ENCODE results near the gene RPS6KB2. TPM values are rescaled to one million over a fixed set of nuclear protein-coding genes. Genes with fewer than 3 reads are reported as not detected.

The RPS6KB2 gene
- total RNA-seq, 4 donors from 2014 or later, result 27.4 to 45.0 (median 30.7) TPM

DNA sequence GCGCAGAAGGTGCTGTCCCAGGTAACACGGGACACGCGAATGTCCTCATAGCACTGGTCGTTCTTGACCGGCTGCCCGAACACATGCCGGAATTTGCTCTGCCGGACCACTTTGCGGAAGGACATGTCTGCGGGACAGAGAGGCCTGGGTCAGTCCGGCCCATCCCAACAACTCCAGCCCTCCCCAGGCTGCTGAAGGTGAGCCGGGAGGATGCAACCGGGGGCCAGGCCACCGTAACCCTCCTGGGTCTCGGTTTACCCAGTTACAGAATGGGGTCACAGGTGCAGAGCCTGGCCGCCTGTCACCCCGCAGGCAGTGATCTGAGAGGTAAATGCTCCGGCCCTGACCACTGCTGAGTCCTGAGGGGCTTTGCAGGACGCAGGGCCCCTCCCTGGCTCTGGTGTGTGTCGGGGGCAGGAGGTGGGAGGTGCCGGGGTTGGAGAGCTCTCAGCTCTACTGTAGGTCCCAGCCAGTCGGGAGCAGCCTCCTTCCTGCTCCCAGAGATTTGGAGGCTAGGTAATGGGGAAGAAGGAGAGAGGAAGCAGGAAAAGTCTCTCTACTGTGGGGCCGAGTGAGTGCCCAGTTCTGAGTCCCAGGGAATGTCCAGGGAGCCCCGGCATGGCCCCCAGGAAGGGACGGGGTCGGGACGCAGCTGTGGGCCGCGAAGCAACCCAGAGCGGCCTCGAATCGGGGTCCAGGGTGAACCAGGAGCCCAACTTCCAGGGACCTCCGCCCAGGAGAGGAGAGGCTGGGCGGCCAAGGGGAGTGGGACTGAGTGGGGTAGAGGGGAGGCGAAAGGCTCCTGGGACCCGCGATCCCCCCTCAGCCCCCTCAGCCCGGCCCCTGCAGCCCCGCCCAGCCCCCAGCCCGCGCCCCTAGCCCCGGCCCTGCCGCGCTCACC lies 14.5 kb downstream of the RPS6KB2 start:
- ATAC-seq (ENCODE audit: low FRiP score), result peak; percentile 20
- TF ChIP-seq, protein P1, sequence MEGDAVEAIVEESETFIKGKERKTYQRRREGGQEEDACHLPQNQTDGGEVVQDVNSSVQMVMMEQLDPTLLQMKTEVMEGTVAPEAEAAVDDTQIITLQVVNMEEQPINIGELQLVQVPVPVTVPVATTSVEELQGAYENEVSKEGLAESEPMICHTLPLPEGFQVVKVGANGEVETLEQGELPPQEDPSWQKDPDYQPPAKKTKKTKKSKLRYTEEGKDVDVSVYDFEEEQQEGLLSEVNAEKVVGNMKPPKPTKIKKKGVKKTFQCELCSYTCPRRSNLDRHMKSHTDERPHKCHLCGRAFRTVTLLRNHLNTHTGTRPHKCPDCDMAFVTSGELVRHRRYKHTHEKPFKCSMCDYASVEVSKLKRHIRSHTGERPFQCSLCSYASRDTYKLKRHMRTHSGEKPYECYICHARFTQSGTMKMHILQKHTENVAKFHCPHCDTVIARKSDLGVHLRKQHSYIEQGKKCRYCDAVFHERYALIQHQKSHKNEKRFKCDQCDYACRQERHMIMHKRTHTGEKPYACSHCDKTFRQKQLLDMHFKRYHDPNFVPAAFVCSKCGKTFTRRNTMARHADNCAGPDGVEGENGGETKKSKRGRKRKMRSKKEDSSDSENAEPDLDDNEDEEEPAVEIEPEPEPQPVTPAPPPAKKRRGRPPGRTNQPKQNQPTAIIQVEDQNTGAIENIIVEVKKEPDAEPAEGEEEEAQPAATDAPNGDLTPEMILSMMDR (IDR thresholded peaks at IDR 0.05), result no peak
- no peak for DNase-seq (ENCODE audit: low spot score)

DNA sequence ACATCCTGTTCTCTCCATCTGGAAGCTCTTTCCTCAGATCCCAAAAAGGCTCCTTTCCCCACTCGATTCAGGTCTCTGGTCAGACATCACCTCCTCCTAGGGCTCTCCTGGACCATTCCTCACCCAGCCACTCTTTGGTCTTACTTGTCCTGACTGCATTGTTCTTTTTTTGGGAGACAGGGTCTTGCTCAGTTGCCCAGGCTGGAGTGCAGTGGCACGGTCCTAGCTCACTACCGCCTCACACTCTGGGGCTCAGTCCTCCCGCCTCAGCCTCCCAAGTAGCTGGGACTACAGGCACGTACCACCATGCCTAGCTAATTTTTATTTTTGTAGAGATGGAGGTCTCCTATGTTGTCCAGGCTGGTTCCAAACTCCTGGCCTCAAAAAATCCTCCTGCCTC lies 17.2 kb downstream of the RPS6KB2 start:
- ATAC-seq (ENCODE audit: low FRiP score), result no peak
- TF ChIP-seq, protein P1 (IDR thresholded peaks at IDR 0.05), result no peak
- no peak for DNase-seq (ENCODE audit: low spot score)

DNA sequence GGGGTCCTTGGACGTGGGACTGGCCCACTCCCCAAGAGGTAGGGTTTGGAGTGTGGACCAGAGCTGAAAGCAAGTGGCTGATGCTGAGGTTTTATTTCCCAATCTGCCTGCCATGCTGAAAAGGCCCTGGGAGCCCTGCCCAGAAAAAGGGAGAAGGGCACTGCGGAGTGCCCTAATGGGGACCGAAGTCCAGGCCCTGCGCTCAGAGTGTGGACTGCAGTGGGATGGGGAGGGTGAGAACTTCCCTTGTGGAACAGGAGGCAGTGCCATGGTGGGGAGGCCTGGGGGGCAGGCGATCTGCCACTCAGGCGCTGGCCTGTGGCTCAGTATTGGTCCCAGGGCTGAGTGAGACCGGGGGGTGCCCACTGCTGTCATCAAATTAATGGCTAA lies 19.9 kb downstream of the RPS6KB2 start:
- DNase-seq (ENCODE audit: low spot score) (no peak), ATAC-seq (ENCODE audit: low FRiP score) (no peak)
- TF ChIP-seq, protein P1 (IDR thresholded peaks at IDR 0.05), result no peak

DNA sequence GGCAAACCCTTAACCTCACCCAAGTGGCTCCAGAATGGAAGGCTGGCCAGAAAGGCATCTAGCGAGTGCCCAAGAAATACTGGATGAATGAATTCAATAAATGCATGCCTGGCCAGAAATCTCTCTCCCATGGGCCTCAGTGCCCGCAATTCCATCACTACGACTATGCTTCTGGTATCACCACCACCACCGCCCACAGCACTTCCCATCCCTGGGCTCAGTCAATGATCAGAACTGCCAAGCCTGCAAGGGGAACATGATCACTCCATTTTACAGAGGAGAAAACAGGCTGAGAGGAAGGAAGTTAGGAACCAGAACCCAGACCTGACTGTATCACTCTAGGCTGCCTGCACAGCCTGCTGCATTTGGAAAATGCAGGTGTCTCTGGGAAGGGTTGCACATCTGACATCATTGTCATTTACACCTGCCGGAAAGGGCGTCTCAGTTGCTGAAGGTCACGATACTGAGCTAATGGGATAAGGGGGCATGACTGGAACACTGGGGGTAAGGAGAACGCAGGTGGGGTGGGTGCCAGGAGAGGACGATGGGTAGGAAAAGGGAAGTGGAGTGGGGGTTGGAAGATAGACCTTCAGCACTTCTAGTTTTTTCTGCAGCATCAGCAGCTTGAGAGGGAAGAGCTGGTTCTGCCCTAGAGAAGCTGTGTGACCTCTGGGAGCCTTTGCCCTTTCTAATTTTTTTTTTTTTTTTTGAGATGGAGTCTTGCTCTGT lies 21.0 kb downstream of the RPS6KB2 start:
- ATAC-seq (ENCODE audit: low FRiP score), result no peak
- TF ChIP-seq, protein P1 (IDR thresholded peaks at IDR 0.05), result no peak
- no peak for DNase-seq (ENCODE audit: low spot score)

DNA sequence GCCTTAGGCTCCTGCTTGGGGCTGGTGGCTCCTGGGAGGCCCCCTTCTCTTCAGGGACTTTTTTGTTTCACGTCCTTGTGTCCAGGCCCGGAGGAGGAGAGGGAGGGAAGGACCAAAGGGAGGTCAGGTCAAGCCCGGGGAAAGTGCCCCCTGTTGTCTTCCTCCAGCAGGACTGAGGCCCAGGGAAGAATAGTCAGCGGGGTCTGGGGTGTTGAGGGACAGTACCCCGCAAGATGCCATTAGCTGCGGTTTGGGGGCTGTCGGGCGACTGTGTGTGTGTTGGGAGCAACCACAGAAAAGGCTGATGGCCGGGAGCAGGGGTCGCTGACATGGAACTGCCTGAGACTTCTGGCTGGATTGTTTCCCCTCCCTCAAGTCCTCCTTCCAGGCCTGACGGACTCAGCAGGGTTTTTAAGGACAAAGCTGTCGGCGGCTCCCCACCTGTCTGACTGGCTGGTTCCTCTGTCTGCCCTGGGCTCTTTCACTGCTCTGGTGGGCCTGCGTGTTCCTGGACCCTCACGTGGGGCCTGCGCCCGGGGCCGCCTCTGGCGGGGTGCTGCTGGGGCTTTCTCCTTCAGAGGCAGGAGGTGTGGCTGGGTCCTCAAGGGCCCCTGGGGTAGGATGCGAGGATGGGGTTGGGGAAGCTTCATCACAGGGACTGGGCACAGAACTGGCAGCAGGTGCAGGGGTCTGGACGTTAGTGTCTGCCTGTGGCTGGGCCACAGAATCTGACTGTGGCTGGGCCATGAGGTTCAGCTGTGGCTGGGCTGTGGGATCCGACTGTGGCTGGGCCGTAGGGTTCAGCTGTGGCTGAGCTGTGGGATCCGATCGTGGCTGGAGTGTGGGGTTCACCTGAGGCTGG lies 22.7 kb downstream of the RPS6KB2 start:
- ATAC-seq (ENCODE audit: low FRiP score) (no peak), DNase-seq (ENCODE audit: low spot score) (no peak)
- TF ChIP-seq, protein P1 (IDR thresholded peaks at IDR 0.05), result no peak

DNA sequence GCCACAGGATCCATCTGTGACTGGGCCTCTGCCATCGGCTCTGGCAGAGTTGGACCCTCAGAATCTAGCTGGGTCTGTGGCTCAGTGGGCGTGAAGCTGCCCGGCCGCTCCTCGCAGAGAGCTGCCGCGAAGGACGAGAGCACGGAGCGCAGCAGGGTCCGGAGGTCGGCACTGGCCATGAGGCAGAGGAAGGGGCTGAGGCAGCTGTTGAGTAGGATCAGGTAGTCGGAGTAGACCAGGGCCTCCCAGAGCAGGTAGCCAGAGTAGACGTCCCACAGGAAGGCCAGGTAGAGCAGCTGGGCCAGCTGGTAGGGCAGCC lies 23.3 kb downstream of the RPS6KB2 start:
- ATAC-seq (ENCODE audit: low FRiP score) (no peak), DNase-seq (ENCODE audit: low spot score) (no peak)

More for the DNA sequence above, 23.3 kb downstream of the RPS6KB2 start:
- TF ChIP-seq, protein P1 (IDR thresholded peaks at IDR 0.05), result no peak
